Activated naive CD4-positive, alpha-beta T cell treated with anti-CD3 and anti-CD28 coated beads, Interleukin-2, amount 50 U/mL, for 24 hours (primary cell): ENCODE data around the gene TMEM245.

Experiments used
- H3K27ac Mint-ChIP-seq: one replicate; pipeline ENCODE4 v1.8.0; 2021; ENCODE audit warnings: mild to moderate bottlenecking, mixed read lengths
- H3K27me3 Mint-ChIP-seq: one replicate; pipeline ENCODE4 v1.8.0; 2021; ENCODE audit warnings: mixed read lengths
- H3K36me3 Mint-ChIP-seq: one replicate; pipeline ENCODE4 v1.8.0; 2021; ENCODE audit warnings: mixed read lengths
- H3K4me1 Mint-ChIP-seq: one replicate; pipeline ENCODE4 v1.8.0; 2021; ENCODE audit warnings: mixed read lengths
- H3K4me3 Mint-ChIP-seq: one replicate; pipeline ENCODE4 v1.8.0; 2021; ENCODE audit warnings: mild to moderate bottlenecking, mixed read lengths
- H3K9me3 Mint-ChIP-seq: one replicate; pipeline ENCODE4 v1.8.0; 2021; ENCODE audit warnings: mixed read lengths

Gene TMEM245

DNA sequence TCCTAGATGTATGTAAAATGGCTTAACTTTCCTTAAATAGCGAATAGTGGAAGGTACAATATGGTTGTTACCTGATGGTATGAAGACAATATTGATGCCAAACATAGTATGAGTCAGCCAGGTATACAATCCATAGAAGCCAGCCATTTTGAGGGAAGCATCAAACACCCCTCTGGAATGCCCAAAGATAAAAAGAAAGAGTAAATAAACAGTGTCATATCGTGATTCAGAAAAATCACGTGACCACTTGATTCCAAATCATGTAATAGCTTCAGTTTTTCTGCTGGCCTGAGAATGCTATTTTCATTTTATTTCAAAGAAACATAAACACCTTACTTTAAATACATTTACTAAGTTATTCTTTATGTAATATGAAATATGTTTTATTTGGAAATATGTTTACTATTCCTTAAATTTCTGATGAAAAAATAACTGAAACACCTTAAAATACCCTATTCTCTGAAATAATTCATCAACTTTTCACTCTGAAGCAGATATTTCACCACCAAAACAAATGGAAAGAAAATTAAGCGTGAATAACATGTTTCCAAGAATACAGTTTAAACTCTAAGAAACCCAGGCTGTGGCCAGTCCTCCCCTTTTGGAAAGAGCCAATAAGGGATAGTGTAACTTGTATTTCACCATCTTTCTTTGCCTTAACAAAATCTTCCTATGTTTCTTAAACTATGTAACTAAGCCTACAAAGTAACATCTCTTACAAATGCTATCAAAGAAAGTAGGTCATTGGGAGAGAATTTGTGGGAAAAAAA, 81.6 kb downstream of the TMEM245 start:
- Mint-ChIP-seq H3K36me3 (peaks cover 17% of the 10 kb centered on the region), H3K27me3 (no peaks in the 10 kb centered on the region), H3K27ac (no peak overlapping the region)

GRCh38 chr9:109036744-109037680, 82.7 kb downstream of the TMEM245 start:
- Mint-ChIP-seq H3K9me3 (no peaks in the 10 kb centered on the region), H3K4me3 (no peak overlapping the region), H3K4me1 (no peaks in the 10 kb centered on the region), H3K27ac (no peak overlapping the region), H3K27me3 (no peaks in the 10 kb centered on the region), H3K36me3 (peaks cover 11% of the 10 kb centered on the region)

More for the DNA sequence above, 81.6 kb downstream of the TMEM245 start:
- no peaks in the 10 kb centered on the region for H3K9me3 Mint-ChIP-seq
- H3K4me3 Mint-ChIP-seq = no peak overlapping the region
- H3K4me1 Mint-ChIP-seq = no peaks in the 10 kb centered on the region

DNA sequence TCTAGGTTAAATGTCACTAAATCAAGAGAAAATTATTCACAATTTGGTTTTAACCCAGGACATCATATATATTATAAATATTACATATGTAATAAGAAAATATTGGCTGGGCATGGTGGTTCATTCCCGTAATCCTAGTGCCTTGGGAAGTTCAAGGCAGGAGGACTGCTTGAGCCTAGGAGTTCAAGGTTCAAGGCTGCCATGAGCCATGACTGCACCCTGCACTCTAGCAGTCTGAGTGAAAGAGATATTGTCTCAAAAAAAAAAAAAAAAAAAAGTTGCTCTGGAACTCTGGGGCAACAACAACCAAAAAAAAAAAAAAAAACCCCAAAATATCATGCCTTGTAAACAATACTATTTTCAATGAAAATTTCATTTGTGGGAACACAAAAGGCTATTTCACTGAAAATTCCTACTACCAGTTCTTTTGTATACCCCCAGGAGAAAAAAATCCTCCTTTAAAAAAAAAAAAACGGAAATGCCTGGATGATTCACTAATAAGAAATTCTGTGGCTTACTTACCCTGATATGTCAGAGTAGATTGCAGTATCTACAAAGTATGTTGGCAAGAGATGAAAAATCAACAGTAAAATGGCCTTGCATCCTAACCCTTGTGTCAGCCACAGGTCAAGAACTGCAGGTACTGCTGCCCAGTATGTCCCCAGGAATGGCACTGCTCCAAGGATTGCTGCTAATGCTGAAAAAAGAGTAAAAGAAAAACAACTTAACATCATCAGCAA, 83.9 kb downstream of the TMEM245 start:
- H3K4me3 Mint-ChIP-seq = no peak overlapping the region
- H3K9me3 Mint-ChIP-seq = no peaks in the 10 kb centered on the region
- H3K27me3 Mint-ChIP-seq = no peaks in the 10 kb centered on the region
- no peaks in the 10 kb centered on the region for H3K4me1 Mint-ChIP-seq
- peaks cover 13% of the 10 kb centered on the region for H3K36me3 Mint-ChIP-seq
- H3K27ac Mint-ChIP-seq = no peak overlapping the region

- peaks cover 13% of the 10 kb centered on the region for H3K36me3 Mint-ChIP-seq
Observed at GRCh38 chr9:109033941-109034700, 85.6 kb downstream of the TMEM245 start.

DNA sequence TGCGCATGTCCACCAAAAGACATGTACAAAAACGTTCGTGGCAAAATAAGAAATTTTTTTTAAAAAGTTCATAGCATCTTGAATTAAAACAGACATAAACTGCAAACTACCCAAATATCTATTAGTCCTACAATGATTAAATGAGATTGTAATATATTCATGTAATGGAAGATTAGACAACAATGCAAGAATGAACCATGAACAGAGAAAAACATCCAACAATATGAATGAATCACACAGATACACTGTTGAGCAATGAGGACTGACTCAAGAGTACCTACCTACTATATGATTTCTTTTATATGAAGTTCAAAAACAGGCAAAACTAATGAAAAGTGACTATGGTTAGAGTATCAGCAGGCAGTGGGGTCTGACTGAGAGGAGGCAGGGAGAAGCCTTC, 88.5 kb downstream of the TMEM245 start:
- H3K4me1 Mint-ChIP-seq = peaks cover 17% of the 10 kb centered on the region
- H3K9me3 Mint-ChIP-seq = no peaks in the 10 kb centered on the region
- no peak overlapping the region for H3K4me3 Mint-ChIP-seq
- no peak overlapping the region for H3K27ac Mint-ChIP-seq
- no peaks in the 10 kb centered on the region for H3K27me3 Mint-ChIP-seq
- peaks cover 9% of the 10 kb centered on the region for H3K36me3 Mint-ChIP-seq

More at GRCh38 chr9:109033941-109034700, 85.6 kb downstream of the TMEM245 start:
- H3K4me3 Mint-ChIP-seq = no peak overlapping the region
- no peaks in the 10 kb centered on the region for H3K27me3 Mint-ChIP-seq
- H3K4me1 Mint-ChIP-seq = peaks cover under 1% of the 10 kb centered on the region
- no peak overlapping the region for H3K27ac Mint-ChIP-seq
- no peaks in the 10 kb centered on the region for H3K9me3 Mint-ChIP-seq

GRCh38 chr9:109030426-109030825, 89.3 kb downstream of the TMEM245 start:
- H3K36me3 Mint-ChIP-seq = peaks cover 6% of the 10 kb centered on the region
- peaks cover 20% of the 10 kb centered on the region for H3K4me1 Mint-ChIP-seq
- no peak overlapping the region for H3K4me3 Mint-ChIP-seq
- no peaks in the 10 kb centered on the region for H3K9me3 Mint-ChIP-seq
- no peaks in the 10 kb centered on the region for H3K27me3 Mint-ChIP-seq
- no peak overlapping the region for H3K27ac Mint-ChIP-seq

- Mint-ChIP-seq H3K27ac (no peak overlapping the region), H3K4me3 (no peak overlapping the region), H3K27me3 (no peaks in the 10 kb centered on the region)
Observed at GRCh38 chr9:109028457-109028856, 91.3 kb downstream of the TMEM245 start.

GRCh38 chr9:109027176-109027575, 92.6 kb downstream of the TMEM245 start:
- H3K27me3 Mint-ChIP-seq = no peaks in the 10 kb centered on the region
- H3K4me3 Mint-ChIP-seq = no peak overlapping the region
- H3K36me3 Mint-ChIP-seq = peaks cover 9% of the 10 kb centered on the region
- peaks cover 28% of the 10 kb centered on the region for H3K4me1 Mint-ChIP-seq
- no peak overlapping the region for H3K27ac Mint-ChIP-seq
- no peaks in the 10 kb centered on the region for H3K9me3 Mint-ChIP-seq

More at GRCh38 chr9:109028457-109028856, 91.3 kb downstream of the TMEM245 start:
- H3K9me3 Mint-ChIP-seq = no peaks in the 10 kb centered on the region
- peaks cover 8% of the 10 kb centered on the region for H3K36me3 Mint-ChIP-seq
- H3K4me1 Mint-ChIP-seq = peaks cover 28% of the 10 kb centered on the region

- Mint-ChIP-seq H3K27ac (no peak overlapping the region), H3K9me3 (no peaks in the 10 kb centered on the region), H3K27me3 (no peaks in the 10 kb centered on the region), H3K4me1 (peaks cover 28% of the 10 kb centered on the region), H3K4me3 (no peak overlapping the region), H3K36me3 (peaks cover 7% of the 10 kb centered on the region)
Observed at GRCh38 chr9:109026306-109026705, 93.4 kb downstream of the TMEM245 start.

- H3K27ac Mint-ChIP-seq = no peak overlapping the region
- no peaks in the 10 kb centered on the region for H3K9me3 Mint-ChIP-seq
- peaks cover 10% of the 10 kb centered on the region for H3K36me3 Mint-ChIP-seq
Observed at GRCh38 chr9:109022873-109023272, 96.9 kb downstream of the TMEM245 start.

GRCh38 chr9:109020581-109021511, 98.9 kb downstream of the TMEM245 start:
- no peak overlapping the region for H3K27ac Mint-ChIP-seq

More at GRCh38 chr9:109022873-109023272, 96.9 kb downstream of the TMEM245 start:
- H3K27me3 Mint-ChIP-seq = no peaks in the 10 kb centered on the region
- H3K4me1 Mint-ChIP-seq = peaks cover 21% of the 10 kb centered on the region
- no peak overlapping the region for H3K4me3 Mint-ChIP-seq

GRCh38 chr9:109020113-109020512, 99.6 kb downstream of the TMEM245 start:
- H3K27ac Mint-ChIP-seq = no peak overlapping the region
- no peaks in the 10 kb centered on the region for H3K9me3 Mint-ChIP-seq
- H3K36me3 Mint-ChIP-seq = peaks cover 10% of the 10 kb centered on the region
- H3K4me1 Mint-ChIP-seq = peaks cover 8% of the 10 kb centered on the region
- H3K4me3 Mint-ChIP-seq = no peak overlapping the region
- H3K27me3 Mint-ChIP-seq = no peaks in the 10 kb centered on the region

More at GRCh38 chr9:109020581-109021511, 98.9 kb downstream of the TMEM245 start:
- H3K36me3 Mint-ChIP-seq = peaks cover 10% of the 10 kb centered on the region
- no peaks in the 10 kb centered on the region for H3K9me3 Mint-ChIP-seq
- H3K27me3 Mint-ChIP-seq = no peaks in the 10 kb centered on the region
- H3K4me1 Mint-ChIP-seq = peaks cover 8% of the 10 kb centered on the region
- no peak overlapping the region for H3K4me3 Mint-ChIP-seq

- no peak overlapping the region for H3K27ac Mint-ChIP-seq
- no peaks in the 10 kb centered on the region for H3K9me3 Mint-ChIP-seq
- no peak overlapping the region for H3K4me3 Mint-ChIP-seq
- peaks cover 3% of the 10 kb centered on the region for H3K4me1 Mint-ChIP-seq
- peaks cover 6% of the 10 kb centered on the region for H3K36me3 Mint-ChIP-seq
- H3K27me3 Mint-ChIP-seq = no peaks in the 10 kb centered on the region
Observed at GRCh38 chr9:109019420-109019819, 100.3 kb downstream of the TMEM245 start.

DNA sequence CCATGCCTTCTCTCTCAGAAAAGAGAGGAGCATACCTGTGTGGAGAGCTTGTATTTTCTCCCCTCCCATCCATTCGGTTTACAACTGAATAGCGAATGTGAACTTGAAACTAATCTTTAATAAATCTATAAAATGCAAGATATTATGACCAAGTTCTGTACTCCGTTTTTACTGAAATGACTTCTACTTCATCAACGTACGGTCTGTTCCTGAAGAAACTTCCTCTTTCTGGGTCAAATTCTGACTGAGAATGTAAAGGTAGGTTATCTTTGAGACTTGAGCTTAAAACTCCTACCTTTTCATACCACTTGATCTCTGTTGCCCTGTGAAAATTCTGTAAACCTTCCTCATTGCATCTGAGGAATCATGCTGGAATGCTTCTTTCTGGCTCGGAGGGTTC, 102.3 kb downstream of the TMEM245 start:
- Mint-ChIP-seq H3K27me3 (no peaks in the 10 kb centered on the region), H3K4me1 (peaks cover 10% of the 10 kb centered on the region), H3K9me3 (no peaks in the 10 kb centered on the region), H3K27ac (peak overlapping the region; percentile 3), H3K4me3 (no peak overlapping the region), H3K36me3 (peaks cover 3% of the 10 kb centered on the region)
